Muscle of leg (tissue), 11 donors: Measurements from ENCODE around the gene ITGAE. TPM values are rescaled to one million over a fixed set of nuclear protein-coding genes. Genes with fewer than 3 reads are reported as not detected.
"Not testable (repeated sequence)": the region's sequence is repeated elsewhere in the genome, so short reads cannot be mapped to it uniquely, and the experiment has no call there.

Experiments
- DNase-seq: peaks from one replicate; pipeline ENCODE4 v3.0.0; 2013
- H3K27ac ChIP-seq: one replicate; pipeline ENCODE4 v1.5.1; 2013; ENCODE audit warnings: mild to moderate bottlenecking, low read length, control low read depth
- H3K27me3 ChIP-seq: one replicate; pipeline ENCODE4 v1.6.1; 2013; ENCODE audit warnings: low read length; ENCODE audit not compliant: control insufficient read depth, insufficient read depth
- H3K36me3 ChIP-seq: one replicate; pipeline ENCODE4 v1.6.1; 2013; ENCODE audit warnings: low read length; ENCODE audit not compliant: control insufficient read depth, insufficient read depth
- H3K4me1 ChIP-seq: one replicate; pipeline ENCODE4 v1.6.1; 2013; ENCODE audit warnings: low read length; ENCODE audit not compliant: control insufficient read depth, insufficient read depth
- H3K4me3 ChIP-seq: one replicate; pipeline ENCODE4 v1.5.1; 2013; ENCODE audit warnings: low read length, control low read depth
- H3K9me3 ChIP-seq: replicated peaks from 2 replicates; pipeline ENCODE4 v1.6.1; 2013; ENCODE audit warnings: low read depth, low read length; ENCODE audit not compliant: control insufficient read depth
- WGBS: methylation state at CpG from one replicate; pipeline ENCODE4 v1.1.5; 2013; ENCODE audit warnings: missing lambda C conversion rate; ENCODE audit not compliant: insufficient coverage; 5-methylcytosine and 5-hydroxymethylcytosine counted together
- polyA plus RNA-seq, 8 donors: library from polyadenylated mRNA; unstranded; fragments of 120-200 nt; gene quantifications; one replicate each; pipeline versions ENCODE4 v1.2.1 to v1.2.3, GENCODE V29; 2013; ENCODE audit warnings: inconsistent platforms in 1 of 8, low replicate concordance in 1 of 8; ENCODE audit not compliant: insufficient read length in 8 of 8, insufficient read depth in 1 of 8
- total RNA-seq: library from RNA; stranded (reverse); fragments of 120-200 nt; gene quantifications from one replicate; pipeline ENCODE4 v1.2.4, GENCODE V29; 2013

ITGAE gene
- total and polyA plus RNA-seq, 9 donors = 28.8 to 34.4 (median 32.3) TPM

- 84% methylated on average over 10 of the region's 17 CpGs for WGBS
- Histone ChIP-seq H3K36me3 (no peaks in the 10 kb centered on the region), H3K27ac (no peak overlapping the region), H3K9me3 (no peaks in the 10 kb centered on the region), H3K4me1 (peaks cover 22% of the 10 kb centered on the region), H3K4me3 (no peak overlapping the region), H3K27me3 (no peaks in the 10 kb centered on the region)
- no peak for DNase-seq
Measured at GRCh38 chr17:3796110-3796821, 4.7 kb downstream of the ITGAE start.

DNA sequence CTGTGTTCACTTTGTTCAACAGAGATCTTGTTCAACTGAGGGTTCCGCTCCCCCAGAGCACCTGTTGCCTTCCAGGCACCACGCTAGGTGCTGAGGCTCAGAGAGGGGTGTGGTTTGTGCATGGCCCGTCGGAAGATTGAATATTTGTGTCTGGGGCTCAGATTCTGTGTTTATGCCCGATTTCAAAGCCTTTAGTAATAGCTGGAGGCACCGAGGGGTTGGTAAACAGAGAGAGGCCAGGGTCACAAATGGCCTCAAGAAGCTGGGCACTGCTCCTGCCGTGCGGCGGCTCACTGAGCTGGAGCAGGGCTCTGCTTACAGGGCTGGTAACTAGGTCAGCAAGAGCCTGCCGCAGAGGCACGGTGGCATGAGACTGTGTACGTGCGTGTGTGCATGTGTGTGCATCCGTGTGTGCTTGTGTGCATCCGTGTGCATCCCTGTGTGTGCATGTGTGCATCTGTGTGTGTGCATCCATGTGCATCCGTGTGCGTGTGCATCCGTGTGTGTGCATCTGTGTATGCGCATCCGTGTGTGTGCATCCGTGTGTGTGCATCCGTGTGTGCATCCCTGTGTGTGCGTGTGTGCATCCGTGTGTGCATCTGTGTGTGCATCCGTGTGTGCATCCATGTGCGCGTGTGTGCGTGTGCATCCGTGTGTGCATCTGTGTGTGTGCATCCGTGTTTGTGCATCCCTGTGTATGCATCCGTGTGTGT lies 5.4 kb downstream of the ITGAE start:
- Histone ChIP-seq H3K9me3 (no peaks in the 10 kb centered on the region), H3K4me3 (no peak overlapping the region), H3K4me1 (peaks cover 22% of the 10 kb centered on the region), H3K27me3 (no peaks in the 10 kb centered on the region), H3K27ac (no peak overlapping the region), H3K36me3 (no peaks in the 10 kb centered on the region)
- DNase-seq = no peak
- 85% methylated on average over 25 of the region's 31 CpGs for WGBS

- no peaks in the 10 kb centered on the region for H3K9me3 ChIP-seq
- WGBS = 62% methylated on average over 25 of the region's 26 CpGs
- no peak overlapping the region for H3K4me3 ChIP-seq
- DNase-seq = no peak
- H3K4me1 ChIP-seq = peaks cover 16% of the 10 kb centered on the region
- H3K36me3 ChIP-seq = no peaks in the 10 kb centered on the region
- no peaks in the 10 kb centered on the region for H3K27me3 ChIP-seq
- no peak overlapping the region for H3K27ac ChIP-seq
Measured at GRCh38 chr17:3794557-3795389, 6.2 kb downstream of the ITGAE start.

DNA sequence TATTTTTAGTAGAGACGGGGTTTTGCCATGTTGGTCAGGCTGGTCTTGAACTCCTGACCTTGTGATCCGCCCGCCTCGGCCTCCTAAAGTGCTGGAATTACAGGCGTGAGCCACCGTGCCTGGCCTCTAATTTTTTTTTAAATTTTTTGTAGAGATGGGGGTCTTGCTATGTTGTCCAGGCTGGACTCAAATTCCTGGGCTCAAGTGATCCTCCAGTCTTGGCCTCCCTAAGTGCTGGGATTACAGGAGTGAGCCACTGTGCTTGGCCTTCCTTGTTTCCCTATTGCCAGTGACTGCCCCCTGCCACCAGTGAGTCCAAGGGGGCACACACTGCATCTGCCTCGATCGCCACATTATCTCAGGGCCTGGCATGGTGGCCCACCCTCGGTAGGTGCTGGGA lies 6.8 kb downstream of the ITGAE start:
- not testable (repeated sequence) for DNase-seq
- 96% methylated on average over 4 of the region's 9 CpGs for WGBS

GRCh38 chr17:3793258-3793657 lies 7.7 kb downstream of the ITGAE start:
- H3K4me3 ChIP-seq, H3K9me3 ChIP-seq, H3K27ac ChIP-seq, H3K27me3 ChIP-seq, H3K36me3 ChIP-seq, H3K4me1 ChIP-seq, DNase-seq: not testable (repeated sequence)
- 86% methylated on average over 3 of the region's 7 CpGs for WGBS

More for the DNA sequence above, 6.8 kb downstream of the ITGAE start:
- not testable (repeated sequence) for H3K27me3 ChIP-seq, H3K27ac ChIP-seq, H3K9me3 ChIP-seq, H3K4me3 ChIP-seq, H3K36me3 ChIP-seq
- H3K4me1 ChIP-seq = peaks cover 13% of the 10 kb centered on the region

DNA sequence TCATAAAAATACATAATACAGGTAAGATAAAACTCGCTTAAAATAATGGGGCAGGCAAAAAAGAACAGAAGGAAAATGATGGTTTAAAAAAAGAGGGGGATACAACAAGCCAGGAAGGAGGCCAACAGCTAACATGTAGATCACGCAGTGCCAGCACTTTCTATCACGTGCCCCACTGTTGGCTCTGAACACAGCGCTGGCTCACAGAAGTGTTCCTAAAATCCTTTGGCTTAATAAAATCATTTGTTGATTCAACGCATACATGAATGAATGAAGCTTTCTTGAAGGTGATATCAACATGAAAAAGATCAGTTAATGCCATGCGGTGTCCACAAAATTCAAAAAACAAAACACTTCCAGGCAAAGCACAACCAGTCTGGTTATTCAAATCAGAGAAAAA lies 8.5 kb downstream of the ITGAE start:
- Histone ChIP-seq H3K4me3 (no peak overlapping the region), H3K27me3 (no peaks in the 10 kb centered on the region)
- WGBS = 62% methylated on average over 2 of the region's 6 CpGs

DNA sequence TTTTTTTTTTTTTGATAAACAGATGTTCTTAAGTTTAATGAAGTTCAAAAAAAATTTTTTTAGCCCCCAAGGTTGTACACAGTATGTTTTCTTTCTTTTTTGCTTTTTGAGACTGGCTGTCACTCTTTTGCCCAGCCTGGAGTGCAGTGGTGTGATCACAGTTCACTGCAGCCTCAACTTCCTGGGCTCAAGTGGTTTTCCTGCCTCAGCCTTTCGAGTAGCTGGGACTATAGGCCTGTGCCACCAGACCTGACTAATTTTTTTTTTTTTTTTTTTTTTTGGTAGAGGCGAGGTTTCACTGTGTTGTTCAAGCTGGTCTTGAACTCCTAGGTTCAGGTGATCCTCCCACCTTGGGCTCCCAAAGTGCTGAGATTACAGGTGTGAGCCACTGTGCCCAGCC lies 12.8 kb downstream of the ITGAE start:
- DNase-seq = no peak
- Histone ChIP-seq H3K36me3 (no peaks in the 10 kb centered on the region), H3K27me3 (no peaks in the 10 kb centered on the region), H3K4me3 (no peak overlapping the region), H3K4me1 (no peaks in the 10 kb centered on the region), H3K9me3 (no peaks in the 10 kb centered on the region), H3K27ac (no peak overlapping the region)
- WGBS = 80% methylated on average over 1 of the region's 2 CpGs

More for the DNA sequence above, 8.5 kb downstream of the ITGAE start:
- no peaks in the 10 kb centered on the region for H3K4me1 ChIP-seq
- DNase-seq = no peak
- H3K27ac ChIP-seq = no peak overlapping the region
- H3K36me3 ChIP-seq = no peaks in the 10 kb centered on the region
- no peaks in the 10 kb centered on the region for H3K9me3 ChIP-seq

DNA sequence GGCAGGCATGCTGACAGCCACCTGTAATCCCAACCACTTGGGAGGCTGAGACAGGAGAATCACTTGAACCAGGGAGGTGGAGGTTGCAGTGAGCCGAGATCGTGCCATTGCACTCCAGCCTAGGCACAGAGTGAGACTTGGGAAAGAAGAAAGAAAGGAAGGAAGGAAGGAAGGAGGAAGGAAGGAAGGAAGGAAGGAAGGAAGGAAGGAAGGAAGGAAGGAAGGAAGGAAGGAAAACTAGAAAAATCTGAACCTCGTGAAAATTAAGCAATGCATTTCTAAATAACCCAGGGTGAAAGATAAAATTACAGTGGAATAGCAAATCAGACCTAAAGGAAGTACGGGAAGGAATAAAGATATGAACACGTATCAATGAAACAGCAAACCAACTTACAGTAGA lies 15.7 kb downstream of the ITGAE start:
- not testable (repeated sequence) for H3K4me3 ChIP-seq, H3K27ac ChIP-seq, H3K36me3 ChIP-seq, H3K27me3 ChIP-seq, DNase-seq, H3K9me3 ChIP-seq, H3K4me1 ChIP-seq
- WGBS = 100% methylated on average over 2 of the region's 5 CpGs

GRCh38 chr17:3782751-3783150 lies 18.2 kb downstream of the ITGAE start:
- H3K4me3 ChIP-seq = no peak overlapping the region
- no peaks in the 10 kb centered on the region for H3K36me3 ChIP-seq
- DNase-seq = no peak
- H3K27me3 ChIP-seq = no peaks in the 10 kb centered on the region
- WGBS = 58% methylated on average over 2 of the region's 8 CpGs
- H3K27ac ChIP-seq = no peak overlapping the region
- H3K9me3 ChIP-seq = no peaks in the 10 kb centered on the region
- no peaks in the 10 kb centered on the region for H3K4me1 ChIP-seq

GRCh38 chr17:3780986-3781385 lies 20.0 kb downstream of the ITGAE start:
- WGBS = 56% methylated on average over 3 of the region's 6 CpGs
- H3K27me3 ChIP-seq = no peaks in the 10 kb centered on the region
- no peak overlapping the region for H3K4me3 ChIP-seq
- H3K9me3 ChIP-seq = no peaks in the 10 kb centered on the region
- H3K36me3 ChIP-seq = no peaks in the 10 kb centered on the region
- DNase-seq = no peak
- no peak overlapping the region for H3K27ac ChIP-seq
- no peaks in the 10 kb centered on the region for H3K4me1 ChIP-seq
